ENCODE results near the gene SMIM36.
A peak's percentile ranks its signal among the peaks of the same experiment; 100 is the strongest.
"Not testable (repeated sequence)": the region's sequence is repeated elsewhere in the genome, so short reads cannot be mapped to it uniquely, and the experiment has no call there.

The SMIM36 gene

DNA sequence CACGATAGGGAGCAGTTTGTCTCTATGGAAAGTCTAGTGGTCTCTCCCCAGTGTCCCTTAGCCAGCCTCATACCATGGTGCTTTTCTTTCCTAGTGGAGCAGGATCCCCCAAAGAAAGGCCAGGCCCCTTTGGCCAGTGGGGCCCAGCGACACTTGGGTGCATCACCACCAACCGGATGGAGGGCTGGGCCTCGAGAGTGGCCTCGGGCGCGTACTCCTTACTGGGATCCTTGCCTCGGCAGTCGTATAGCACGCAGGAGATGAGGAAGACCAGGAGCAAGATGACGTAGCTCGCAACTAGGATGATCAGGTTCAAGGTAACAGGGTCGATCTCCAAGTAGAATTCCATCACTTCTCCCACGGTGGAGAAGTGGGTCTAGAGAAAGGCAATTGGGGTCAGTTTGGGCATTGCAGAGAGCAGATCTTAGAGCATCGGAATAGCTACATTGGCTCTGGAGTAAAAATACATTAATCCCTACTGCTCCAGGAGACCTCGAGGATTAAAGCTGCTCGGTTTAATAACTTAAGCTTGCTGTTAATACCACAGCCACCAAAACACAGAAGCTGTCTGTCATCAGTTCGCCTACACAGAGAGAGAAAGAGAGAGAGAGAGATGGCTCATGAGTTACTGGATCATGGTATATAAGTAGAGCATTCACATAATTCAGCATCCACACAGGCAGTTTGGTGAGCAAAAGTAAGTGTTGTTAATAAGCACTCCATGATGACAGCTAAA lies at the start of gene SMIM36:
TSS of gene SMIM36 (minus strand) at position 467 of the 736 bp plus-strand sequence.
- no peak for DNase-seq

DNA sequence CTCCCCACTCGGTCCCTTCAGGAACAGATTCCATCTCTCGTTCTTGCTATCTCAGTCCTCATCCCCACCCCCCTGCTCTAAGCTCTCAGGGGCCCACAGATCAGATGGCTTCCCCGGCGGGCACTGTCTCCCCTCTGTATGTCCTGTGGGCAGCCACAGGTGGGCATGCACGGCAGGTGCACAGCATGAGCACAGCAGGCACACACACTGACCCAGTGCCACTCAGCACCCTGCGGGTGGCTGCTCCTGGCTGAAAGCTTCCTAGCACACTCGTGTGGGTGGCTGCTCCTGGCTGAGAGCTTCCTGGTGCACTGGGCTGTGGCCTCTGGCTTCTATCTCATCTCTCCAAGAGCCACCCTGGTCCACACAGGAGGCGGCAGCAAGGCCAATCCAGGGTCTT lies 44.5 kb upstream of the SMIM36 start:
- no peak for DNase-seq

DNA sequence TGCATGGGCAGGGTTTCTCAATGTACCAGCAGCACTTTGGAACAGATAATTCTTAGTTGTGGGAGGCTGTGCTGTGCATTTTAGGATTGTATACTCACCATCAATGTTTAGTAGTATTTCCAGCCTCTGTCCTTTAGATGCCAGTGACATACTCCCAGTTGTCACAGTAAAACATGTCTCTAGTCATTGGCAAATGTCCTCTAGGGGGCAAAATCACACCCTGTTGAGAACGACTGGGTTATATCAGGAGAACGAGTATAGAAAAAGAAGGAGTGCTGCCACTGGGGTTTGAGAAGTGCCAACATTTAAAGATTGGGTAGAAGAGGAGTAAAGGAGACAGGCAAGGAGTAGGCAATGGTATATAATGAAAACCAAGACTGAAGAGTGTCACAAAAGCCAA lies 37.9 kb upstream of the SMIM36 start:
- no peak for DNase-seq

DNA sequence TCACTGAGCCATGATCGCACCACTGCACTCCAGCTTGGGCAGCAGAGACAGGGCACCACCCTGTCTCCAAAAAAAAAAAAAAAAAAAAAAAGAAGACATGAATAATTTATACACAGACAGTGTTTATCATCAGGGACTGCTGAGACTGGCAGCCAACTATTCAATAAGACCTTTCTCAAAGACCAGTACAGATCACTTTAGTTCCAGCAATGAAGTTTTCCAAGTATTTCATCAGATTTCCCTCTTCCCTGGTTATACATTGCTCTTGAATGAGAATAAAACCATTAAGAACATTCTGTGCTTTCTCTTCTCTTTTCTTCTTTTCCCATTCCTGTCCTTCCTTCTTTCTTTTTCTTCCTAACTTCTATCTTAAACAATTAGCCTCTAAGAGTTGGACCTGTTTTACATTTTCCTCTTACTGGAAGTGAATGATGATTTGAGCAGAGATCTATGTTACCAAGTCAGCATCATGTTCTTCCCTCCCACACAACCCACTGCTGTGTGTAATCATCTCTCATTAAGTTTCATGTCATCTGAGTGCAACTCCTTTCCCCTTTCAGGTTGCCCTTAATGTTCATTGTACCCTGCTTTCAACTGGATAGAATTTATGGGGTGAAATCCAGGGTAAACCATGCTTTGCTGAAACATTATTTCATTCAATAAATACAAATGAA lies 35.9 kb upstream of the SMIM36 start:
- no peak for DNase-seq

DNA sequence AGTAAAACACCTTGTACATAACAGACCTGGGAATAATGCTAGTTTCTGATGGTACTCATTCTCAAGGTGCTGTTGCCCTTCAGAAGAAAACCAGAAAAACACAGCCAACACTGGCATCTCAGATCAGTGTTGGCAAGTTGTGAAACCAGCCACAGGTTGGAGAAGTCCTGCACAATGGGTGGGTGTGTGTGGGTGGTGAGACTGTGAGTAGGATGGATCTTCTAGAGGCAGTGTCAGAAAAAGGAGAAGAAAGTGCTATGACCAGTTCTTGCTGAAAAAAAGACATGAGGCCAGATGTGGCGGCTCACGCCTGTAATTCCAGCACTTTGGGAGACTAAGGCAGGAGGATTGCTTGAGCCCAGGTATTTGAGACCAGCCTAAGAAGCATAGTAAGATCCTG lies 35.2 kb upstream of the SMIM36 start:
- no peak for DNase-seq

DNA sequence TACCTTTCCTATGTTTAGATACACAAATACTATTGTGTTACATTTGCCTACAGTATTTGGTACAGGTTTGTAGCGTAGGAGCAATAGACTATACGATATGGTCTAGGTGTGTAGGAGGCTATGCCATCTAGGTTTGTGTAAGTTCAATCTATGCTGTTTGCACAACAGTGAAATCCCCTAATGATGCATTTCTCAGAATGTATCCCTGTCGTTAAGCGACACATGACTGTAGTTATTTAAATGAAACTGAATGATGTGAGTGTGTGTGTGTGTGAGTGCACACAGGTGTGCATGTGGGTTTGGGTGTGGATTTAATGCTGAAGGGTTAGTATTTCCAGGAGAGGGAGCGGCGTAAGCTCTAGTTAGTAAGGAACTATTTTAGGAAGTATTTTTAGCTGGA lies 34.6 kb upstream of the SMIM36 start:
- DNase-seq = no peak

DNA sequence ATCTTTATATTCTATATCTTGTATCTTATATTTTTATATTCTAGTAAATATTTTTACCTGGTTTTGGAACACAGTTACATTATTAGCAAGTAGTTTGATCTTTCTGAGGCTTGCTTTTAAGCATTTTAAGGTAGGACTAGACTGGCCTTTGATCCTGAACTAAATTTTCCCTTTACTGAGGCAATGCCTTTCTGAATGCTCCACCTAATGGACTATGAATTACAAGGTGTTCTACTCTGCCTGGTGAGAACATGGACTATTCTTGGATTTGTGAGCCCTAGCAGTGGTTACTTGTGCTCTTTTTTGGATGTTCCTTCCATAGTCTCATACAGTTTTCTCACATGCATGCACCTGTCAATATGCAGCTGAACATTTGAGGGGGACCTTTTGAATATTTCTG lies 32.5 kb upstream of the SMIM36 start:
- DNase-seq = no peak

DNA sequence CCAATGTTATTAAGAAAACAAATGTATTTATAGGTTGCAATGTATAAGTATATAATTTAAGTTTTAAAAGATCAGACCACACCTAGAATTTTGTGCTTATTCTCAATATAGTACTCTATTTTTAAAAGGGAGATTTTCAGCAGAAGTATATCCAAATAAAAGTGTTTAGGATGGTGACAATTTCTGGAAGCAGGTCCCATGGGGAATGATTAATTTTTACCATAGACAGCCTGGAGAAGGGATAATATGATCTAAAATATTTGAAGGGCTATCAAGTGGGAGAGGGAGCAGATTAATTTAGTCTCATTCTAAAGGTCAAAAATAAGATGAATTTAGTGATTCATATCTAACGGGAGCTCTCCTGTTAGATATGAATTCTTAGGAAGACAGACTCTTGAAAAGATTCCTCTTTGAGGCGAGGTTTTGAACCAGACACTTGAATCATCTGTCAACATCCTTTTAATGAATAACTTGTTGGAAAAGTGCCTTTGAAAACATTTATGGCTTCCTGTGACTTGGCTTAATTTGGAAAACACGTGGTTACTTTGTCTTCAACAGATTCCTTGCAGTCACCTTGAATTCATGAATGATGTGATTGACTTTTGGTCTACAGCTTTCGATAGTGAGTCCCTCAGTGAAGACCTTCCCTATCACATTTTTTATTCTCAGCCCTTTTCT lies 29.3 kb upstream of the SMIM36 start:
- DNase-seq = no peak

DNA sequence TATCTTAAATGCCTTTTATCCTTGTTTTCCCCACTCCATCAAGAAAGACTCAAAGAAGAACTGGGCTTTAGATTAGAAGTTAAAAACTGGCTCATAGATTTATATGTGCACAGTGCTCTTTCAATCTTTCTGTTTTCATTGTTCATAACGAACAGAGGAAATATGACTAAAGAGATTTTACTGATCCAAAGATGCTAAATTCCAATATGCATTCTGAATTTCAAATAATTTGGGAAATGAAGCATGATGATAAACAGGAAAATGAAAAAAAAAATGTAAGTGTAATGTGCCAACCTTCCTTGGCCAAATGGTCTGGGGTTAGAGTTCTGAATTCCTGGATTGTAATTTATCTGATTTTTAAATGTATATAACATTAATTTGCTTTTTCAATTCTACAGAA lies 25.0 kb upstream of the SMIM36 start:
- DNase-seq = no peak

DNA sequence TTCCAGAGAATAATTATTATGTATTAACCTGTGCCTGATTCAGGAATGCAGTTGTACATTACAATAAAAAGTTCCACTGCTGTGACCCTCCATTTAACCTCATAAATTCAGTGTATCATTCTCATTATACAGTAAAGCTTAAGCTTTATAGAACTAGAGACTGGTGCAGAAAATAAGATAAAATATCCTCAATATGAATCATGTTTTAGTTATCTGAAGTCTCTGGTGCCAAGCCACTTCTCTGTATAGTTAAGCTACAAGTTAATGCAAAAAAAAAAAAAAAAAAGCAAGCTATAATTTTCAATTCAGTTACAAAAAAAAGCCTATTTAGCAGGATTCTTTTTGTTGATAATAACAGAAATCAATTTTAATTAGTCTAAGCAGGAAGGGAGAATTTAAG lies 22.4 kb upstream of the SMIM36 start:
- no peak for DNase-seq

DNA sequence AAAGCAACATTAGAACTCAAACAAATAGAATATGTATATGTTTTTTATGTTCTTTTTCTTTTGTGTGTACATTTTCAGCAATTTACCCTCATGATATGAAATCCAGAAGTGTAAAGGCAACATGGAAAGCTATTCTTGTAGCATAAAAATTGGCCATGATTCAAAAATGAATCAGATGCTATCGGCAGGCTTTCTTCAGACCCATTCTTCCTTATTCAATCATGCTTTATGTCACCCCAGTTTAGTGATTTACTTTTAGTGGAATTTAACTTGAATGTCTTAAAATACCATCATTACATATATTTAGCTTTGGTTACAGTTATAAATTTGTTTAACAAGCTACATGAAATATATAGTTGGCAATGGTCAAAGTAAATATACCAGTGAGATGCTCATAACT lies 21.4 kb upstream of the SMIM36 start:
- no peak for DNase-seq

DNA sequence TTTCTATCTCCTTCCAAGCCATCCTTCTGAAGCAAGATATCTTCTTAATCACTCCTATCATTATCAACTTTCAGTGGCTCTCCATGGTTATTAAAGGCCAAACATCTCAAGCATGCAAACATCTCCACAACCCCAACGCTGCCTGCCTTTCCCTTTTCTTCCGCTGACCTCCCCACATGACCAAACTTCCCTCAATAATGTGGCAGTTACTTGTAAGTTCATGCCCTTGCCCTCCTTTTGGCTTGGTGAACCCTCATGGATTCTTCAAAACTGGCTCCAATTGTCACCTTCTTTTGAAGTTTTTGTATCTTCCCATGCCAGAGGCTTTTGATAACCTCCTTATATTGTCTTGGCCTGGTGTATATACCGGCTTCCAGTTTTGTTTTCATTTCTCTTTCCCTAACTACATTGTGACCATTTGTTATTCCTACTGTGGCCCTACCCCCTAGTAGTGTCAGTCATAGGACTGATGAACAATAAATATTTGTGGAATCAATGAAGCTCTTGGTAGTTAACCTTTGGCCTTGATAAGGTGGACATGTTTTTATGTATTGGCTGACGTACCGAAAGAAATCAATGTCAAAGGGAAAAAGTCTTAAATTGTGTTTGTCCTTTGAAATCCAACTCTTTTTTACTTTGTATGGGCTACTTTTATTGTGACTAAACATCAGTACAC lies 19.9 kb upstream of the SMIM36 start:
- no peak for DNase-seq

DNA sequence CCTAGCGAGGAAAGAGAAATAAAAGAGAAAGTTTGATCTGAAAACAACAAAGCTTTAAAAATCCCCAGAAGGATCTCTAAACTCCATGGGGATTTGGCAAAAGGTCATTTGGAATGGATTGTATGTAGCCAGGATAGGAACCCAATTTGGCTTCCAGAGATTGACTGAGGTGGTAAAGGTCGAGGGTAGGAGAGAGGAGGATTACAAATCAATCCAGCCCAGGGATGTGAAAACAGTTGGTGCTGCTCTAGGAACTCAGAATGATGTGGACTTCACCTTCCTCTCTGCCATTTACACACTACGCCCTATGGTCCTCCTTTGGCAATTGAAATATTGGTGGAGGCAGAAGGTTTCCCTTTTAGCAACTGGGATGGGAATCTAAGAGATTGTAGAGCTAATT lies 18.8 kb upstream of the SMIM36 start:
- no peak for DNase-seq

DNA sequence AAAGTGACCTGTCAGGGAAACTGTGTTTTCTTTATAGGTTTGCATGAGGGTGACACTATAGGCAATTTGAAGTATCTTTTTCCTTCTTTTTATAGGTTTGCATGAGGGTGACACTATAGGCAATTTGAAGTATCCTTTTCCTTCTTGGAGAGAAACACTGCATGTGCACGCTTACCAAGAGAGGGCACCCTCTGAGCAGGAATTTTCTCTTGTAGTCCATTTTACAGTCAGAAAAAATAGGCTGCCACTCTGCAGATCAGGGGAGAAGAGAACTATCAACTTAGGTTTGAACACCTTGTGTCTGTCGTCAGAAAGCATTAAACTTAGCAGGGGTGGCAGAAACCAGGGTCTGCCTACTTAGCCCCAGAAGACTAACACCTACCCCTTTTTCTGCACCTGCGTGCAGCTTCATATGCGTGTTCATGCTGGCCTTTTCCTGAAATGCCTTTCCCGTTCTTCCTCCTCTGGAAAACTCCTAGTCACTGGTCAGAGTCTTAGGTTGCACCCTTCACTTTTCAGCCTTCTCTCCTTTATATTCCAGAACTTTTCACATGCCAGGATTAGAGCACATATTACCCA lies 16.4 kb upstream of the SMIM36 start:
- no peak for DNase-seq

DNA sequence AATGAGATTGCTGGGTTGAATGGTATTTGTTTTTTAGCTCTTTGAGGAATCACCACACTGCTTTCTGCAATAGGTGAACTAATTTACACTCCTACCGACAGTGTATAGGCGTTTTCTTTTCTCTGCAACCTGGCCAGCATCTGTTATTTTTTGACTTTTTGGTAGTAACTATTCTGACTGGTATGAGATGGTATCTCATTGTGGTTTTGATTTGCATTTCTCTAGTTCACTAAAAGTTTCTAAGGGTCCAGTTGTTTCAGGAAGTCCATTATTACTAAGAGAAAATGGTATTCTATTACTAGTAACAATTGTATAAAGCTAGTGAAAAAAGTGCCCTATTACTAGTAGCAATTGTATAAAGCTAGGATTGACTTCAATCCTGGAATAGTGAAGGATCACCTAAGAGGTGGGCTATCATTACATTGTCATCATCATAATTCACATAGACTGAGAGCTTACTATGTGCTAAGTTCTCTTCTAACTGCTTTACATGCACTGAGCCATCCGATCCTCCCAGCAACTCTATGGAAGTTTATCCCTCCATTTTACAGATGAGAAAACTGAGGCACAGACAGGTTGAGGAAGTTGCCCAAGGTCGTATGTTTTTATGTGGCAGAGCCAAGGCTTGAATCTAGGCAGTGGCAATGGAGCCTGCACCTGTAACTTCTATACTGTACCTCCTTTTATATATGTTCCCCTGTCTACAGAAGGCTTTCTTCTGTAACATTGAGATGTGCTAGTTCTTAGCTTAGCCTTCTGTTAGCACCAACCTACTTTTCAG lies 13.4 kb upstream of the SMIM36 start:
- DNase-seq = no peak

DNA sequence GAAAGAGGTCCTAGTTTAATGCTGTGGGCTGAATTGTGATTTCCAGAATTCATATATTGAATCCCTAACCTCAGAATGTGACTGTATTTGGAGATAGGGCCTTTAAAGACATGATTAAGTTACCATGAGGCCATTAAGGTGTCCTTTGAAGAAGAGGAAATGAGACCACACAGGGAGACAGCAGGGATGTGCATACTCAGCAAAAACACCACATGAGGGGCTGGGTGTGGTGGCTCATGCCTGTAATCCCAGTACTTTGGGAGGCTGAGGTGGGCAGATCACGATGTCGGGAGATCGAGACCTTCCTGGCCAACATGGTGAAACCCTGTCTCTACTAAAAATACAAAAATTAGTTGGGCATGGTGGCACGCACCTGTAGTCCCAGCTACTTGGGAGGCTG lies 11.8 kb upstream of the SMIM36 start:
- not testable (repeated sequence) for DNase-seq

DNA sequence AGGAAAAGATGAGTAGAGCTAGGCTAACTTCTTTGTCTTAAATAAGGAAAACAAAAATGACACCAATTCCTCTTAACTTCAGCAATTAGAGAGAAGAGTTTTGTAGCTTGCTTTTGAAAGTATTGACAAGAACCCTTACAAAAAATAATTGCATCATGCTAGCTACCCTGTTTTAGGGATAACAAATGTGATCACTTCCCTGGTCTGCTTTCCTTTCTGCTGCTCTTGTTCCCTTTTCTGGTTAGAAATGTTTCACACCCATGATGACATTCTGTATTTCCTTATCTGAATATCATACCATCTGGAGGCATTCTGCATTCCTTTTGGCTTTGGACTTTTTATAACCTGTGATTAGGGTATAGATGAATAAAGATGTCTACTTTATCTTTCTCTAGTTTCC lies 9.9 kb upstream of the SMIM36 start:
- no peak for DNase-seq

DNA sequence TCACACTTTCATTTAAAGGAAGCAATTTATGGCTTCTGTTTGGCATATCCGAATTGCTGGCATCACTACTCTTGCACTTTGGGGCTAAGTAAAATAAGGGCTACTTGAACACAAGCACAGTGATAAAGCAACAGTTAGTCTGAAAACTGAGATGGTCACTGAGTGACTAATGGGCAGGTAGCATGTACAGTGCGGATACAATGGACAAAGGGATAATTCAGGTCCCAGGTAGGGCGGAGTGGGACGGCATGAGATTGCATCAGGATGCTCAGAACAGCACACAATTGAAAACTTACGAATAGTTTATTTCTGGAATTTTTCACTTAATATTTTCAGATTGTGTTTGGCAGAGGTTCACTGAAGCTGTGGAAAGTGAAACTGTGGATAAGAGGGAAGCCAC lies 9.2 kb upstream of the SMIM36 start:
- no peak for DNase-seq

DNA sequence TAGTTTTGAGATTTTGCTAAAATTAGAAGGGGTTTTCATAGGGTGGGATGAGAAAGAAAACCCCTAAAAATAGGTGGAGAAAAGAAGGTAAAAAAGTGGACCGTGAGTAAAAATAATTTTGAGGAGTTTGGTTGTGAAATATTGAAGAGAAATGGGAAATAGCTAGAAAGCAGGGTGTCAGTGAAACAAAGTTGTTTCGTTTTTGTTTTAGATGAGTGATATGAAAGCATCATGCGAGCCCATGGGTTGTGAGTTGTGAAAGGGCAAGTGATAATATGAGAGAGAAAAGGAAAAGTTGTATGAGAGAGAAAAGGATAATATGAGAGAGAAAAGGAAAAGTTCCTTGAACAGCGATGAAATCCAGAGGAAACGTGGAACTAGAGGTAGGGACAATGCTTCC lies 7.3 kb upstream of the SMIM36 start:
- no peak for DNase-seq

DNA sequence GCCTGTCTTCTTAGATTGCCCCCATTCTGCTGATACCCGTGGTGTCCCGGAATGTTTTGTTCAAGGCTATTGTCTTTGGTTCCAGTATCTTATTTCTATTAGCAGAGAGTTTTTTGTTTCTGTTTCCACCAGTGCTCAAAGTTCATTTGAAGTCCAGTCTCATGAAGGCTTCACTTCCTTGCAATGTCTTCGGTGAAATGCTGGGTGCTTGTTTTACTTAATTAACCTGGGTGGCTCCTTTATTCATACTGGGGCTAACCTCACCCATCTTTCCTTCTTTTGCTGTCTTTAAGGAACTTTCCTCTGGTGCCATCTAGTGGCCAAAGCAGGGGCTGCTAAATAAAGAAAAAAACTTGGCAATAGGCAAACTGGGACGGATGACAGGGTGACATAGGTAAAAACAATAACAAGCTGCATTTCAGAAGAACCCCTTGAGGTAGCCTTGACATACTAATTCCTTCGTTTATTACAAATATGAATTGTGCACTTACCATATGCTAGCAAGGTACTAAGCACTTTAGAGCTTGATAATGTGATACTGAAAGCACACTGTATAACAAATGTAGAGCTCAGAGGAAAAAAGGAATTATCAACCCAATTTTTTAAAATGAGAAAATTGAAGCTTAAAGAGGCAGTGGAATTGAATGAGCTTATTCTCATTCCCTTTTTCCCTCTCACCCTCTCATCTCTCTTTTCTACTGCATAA lies 2.8 kb upstream of the SMIM36 start:
- peak; percentile 74 for DNase-seq

DNA sequence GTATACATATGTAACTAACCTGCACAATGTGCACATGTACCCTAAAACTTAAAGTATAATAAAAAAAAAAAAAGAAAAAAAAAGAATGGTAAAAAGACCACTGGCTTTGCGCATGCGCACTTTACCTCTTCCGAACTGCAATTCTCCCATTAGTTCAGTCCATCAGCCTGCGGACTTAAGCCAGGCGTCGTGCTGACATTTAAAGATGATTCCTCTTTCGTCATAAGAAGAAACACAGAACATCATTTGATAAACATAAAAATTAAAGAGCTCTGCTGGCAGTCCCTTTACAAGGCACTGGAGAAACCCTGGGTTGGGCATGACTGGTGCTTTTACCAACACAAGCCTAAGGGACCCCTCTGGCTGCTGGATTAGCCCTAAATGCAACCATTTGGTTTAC lies 3.6 kb downstream of the SMIM36 start:
- DNase-seq = not testable (repeated sequence)

DNA sequence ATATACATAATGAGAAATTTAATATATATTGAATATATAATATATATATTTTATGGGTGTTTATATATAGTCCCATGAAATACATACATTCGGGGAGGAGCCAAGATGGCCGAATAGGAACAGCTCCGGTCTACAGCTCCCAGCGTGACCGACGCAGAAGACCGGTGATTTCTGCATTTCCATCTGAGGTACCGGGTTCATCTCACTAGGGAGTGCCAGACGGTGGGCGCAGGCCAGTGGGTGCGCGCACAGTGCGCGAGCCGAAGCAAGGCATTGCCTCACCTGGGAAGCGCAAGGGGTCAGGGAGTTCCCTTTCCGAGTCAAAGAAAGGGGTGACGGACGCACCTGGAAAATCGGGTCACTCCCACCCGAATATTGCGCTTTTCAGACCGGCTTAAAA lies 9.6 kb downstream of the SMIM36 start:
- not testable (repeated sequence) for DNase-seq

Data from T1000 (cell line).